ENCODE data around the gene CD48.
A peak's percentile ranks its signal among the peaks of the same experiment; 100 is the strongest.

The CD48 gene

GRCh38 chr1:160651433-160652064, 60.1 kb downstream of the CD48 start:
- DNase-seq (ENCODE audit: low read depth), result peak; percentile 21

DNA sequence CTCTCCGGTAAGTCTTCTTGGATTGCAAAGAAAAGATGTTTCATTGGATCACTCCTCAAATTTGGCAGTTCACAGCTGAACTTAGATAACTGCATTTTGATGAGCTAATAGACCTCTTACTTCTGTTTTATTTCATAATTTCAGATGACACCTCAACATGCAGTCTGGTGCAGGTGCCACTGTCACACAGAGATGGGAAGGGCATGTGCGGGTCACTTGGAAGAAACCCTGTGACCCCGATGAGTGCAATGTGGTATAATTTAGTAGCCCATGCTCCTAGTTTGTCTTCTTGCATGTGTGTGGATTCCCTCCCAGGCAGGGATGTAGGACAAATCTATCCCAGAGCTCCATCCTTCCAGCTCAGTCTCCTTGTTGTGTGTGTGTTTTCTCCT, 64.3 kb downstream of the CD48 start:
- DNase-seq (ENCODE audit: low read depth), result no peak

GRCh38 chr1:160646711-160647328, 64.8 kb downstream of the CD48 start, which contains the start of gene SLAMF1:
SLAMF1 (minus strand) TSS chr1:160647044; CDS start chr1:160646945, 99 bp downstream.
- no peak for DNase-seq (ENCODE audit: low read depth)

DNA sequence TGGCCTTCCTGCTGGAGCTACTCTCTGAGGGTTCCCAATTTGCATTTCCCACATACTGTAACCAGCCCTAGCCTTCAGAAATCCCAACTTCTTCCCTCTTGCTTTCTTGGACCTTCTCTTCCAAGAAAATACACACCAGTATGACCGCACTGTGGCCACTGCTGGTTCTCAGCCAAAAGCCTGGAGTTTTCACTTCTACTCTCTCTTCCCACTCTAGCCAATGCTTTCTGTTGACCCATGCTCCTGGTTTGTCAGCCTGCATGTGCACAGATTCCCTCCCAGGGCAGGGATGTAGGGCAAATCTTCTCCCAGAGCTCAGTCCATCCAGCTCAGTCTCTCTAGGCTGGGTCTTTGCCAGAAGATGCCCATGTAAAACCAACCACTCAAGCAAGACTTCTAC, 65.4 kb downstream of the CD48 start:
- DNase-seq (ENCODE audit: low read depth), result no peak

DNA sequence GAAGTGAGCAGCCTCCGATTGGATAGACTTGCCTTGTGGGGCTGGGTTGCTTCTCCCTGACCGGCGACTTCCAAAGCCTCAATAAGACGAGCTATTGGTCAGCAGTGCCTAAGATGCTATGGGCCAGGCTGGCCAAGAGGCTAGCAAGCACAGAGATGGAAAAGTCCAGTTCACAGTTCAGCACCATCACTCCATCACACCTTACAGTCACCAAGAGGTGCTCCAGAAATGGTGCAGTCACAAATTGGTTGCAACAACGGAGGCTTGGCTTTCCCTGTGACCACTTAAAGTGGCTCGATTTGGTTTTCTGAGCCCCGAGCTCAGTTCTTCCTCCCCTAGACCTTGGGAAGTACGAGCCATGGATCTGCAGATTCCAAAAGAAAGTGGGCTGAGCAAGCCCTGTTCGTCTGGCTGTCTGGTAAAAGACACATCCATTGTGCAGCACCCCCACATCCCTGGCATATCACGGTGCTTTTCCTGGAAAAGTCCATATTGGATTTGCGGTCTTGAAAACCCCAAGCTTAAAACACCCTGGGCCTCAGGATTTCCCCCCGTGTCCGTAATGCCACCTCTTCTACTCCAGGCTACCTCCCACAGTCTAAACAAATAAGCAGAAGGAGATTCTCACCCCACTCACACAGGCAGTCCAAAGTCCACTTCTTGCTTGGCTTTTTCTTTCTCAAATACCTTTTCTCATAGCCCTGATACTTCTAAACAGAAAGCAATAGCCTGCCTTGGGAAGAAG, 66.1 kb downstream of the CD48 start:
- DNase-seq (ENCODE audit: low read depth), result no peak

DNA sequence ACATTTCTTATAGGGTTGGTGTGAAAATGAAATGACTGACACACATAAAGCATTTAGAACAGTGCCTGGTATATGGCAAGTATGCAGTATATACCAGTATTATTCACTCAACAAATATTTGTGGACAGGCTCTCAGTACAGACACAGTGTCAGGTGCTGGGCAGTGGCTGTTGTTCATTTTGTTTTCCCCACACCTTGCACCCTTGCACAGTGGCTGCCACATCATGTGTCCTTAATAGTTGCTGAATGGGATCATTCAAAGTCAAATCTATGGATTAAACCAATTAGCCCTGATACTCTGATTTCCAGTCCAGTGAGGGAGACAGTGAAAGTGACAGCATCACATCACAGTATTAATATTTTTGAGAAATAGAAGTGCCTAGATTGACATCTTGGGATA, 67.2 kb downstream of the CD48 start:
- no peak for DNase-seq (ENCODE audit: low read depth)

- DNase-seq (ENCODE audit: low read depth), result no peak
These were observed 68.5 kb downstream of the CD48 start for GRCh38 chr1:160643138-160643537.

- no peak for DNase-seq (ENCODE audit: low read depth)
These were observed 69.4 kb downstream of the CD48 start for GRCh38 chr1:160642281-160642644.

DNA sequence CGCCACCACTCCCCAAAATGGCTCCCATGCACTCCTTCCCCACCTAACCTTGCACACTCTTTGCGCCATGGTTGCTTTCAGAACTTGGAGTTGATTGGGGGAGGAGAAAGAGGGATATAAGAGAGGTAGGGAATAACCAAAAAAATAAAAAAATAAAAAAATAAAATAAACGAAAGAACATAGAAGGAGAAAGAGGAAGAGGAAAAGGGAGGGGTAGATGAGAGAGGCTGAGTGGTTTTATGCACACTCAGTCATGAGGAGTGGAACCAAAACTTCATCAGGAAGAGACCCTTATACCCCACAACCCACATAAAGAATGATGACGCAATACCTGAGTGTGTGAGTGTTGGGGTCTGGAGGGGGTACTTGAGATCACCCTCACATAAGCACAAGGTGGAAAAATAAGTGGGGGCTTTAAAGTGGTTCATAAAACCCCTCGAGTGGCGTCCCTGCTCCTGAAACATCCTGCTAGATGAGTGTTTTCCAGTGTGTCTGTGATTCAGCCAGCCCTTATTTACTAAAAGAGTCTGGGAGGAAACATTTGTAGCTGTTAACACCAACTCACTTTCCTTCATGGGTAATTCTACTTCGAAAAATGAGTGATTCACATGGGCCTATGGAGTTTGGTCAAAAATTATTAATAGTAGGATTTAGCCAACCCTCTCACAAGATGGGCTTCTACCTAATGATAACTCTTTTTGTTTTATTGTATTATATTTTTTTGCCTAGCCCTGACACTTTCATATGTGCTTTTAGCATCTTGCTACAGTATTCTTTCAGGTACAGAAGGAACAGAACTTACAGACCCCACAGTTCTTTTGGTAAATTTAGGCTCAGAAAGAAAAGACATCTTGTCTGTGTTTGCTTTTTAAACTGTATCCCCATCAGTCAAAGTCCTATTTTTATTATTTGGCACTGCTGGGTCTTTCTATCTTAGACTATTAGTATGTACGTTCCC, 70.0 kb downstream of the CD48 start:
- no peak for DNase-seq (ENCODE audit: low read depth)

GRCh38 chr1:160640359-160641123, 71.1 kb downstream of the CD48 start:
- DNase-seq (ENCODE audit: low read depth), result peak; percentile 84

- DNase-seq (ENCODE audit: low read depth), result peak; percentile 35
These were observed 72.0 kb downstream of the CD48 start for GRCh38 chr1:160639652-160640051.

DNA sequence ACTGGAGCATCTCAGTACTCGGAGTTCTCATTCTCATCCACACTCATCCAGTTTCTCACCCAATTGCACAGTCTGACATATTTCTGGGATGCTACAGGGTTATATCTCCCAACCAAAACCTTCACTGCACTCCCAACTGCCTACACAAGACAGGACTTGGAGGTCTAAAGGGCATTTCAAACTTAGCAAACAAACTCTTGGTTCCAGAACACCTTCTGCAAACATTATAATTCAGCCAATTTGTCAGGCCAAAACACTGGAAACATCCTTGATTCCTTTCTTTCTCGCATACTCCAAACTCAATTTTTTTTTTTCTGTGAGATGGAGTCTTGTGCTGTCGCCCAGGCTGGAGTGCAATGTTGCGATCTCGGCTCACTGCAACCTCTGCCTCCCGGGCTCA, 72.7 kb downstream of the CD48 start:
- no peak for DNase-seq (ENCODE audit: low read depth)

DNA sequence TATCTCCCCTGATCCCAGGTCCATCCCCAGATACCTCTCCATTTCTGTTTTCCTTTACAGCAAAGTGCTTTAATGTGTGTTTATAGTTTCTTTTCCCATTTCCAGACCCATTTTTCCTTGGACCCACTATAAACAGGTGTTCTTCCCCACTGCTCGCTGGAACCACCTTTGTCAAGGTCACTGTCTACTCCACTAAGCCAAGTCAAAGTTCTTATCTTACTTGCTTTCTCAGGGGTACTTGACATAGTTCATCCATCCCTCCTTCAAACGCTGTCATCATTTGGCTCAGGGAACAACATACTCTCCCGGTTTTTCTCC, 73.1 kb downstream of the CD48 start:
- no peak for DNase-seq (ENCODE audit: low read depth)

DNA sequence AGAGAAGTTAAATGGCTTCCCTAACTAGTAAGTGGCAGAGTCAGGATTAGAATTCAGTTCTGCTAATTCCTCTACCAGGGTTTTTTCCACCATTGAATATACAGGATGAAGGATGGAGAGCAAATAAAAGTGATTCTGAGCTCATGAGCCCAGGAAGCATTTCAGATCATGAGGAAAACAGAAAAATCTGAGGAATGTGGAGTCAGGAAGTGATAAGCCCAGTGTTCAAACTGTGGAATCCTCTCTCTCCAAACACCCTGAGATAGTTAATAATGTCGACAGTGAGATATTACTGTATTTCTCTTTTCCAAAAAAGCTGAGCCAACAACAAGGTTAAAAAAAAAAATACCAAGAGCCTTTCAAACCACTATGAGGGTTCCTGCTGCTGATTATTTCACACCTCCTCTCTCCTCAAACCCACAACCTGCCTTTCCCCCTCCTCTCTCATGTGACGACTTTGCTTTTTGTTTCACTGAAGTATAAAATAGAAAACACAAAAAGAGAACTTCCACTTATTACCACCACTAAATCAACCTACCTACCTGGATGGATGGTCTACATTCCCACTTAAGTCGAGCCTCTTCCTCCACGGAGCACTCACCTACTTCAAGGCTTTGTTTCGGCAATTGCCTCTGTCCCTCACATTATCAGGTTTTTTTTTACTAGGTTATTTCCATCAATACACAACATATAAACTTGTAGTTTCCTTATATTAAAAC, 73.6 kb downstream of the CD48 start:
- DNase-seq (ENCODE audit: low read depth), result peak; percentile 49

DNA sequence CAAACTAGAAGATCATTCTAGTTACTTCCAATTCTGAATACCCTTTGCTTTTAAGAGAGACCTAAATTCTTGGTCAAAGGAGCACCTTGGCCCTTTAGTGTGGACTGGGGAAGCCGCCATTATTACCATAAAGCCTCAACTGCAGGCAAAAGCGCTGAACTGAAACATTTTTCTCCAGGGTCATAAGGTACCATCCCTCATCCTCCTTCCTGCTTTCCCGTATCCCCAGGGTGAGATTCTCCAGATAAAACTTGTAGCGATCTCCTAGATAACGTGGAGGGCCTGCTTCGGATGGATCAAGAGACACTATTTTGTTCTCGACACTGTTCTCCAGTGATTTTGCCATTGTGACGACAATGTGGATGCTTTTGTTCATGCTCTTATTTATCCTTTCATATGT, 74.6 kb downstream of the CD48 start:
- no peak for DNase-seq (ENCODE audit: low read depth)

GRCh38 chr1:160636547-160636946, 75.1 kb downstream of the CD48 start:
- no peak for DNase-seq (ENCODE audit: low read depth)

- DNase-seq (ENCODE audit: low read depth), result no peak
These were observed 75.5 kb downstream of the CD48 start for GRCh38 chr1:160636076-160636475.

GRCh38 chr1:160634543-160635491, 76.8 kb downstream of the CD48 start:
- no peak for DNase-seq (ENCODE audit: low read depth)

DNA sequence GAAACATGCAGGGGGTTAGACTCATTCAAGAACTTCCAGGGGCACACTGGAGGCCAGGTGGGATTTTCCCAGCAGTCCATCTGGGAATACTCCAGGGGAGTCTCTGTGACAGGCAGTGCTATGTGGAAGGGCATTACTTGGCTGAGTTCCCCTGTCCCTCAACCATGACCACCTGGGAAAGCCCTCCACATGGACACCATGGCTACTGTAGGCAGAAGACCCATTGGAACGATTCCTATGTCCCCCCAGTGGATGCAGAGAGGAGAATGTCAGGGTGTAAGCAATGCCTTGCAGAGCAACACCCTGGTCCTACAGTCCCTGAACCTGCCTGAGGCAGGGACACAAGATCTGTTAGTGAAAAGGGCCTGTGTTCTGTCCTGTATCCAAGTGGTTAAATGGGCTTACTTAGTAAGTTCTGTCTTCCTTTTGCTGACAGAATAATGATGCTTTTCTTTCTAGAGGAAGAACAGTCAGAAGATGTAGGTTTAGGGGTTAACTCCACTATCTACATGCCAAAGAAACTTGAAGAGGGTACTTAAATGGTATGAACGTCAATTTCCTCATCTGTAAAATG, 78.2 kb downstream of the CD48 start:
- DNase-seq (ENCODE audit: low read depth), result no peak

Measured in iris pigment epithelial cell (primary cell).